Measurements from ENCODE around the gene C6orf89. TPM values are rescaled to one million over a fixed set of nuclear protein-coding genes. Genes with fewer than 3 reads are reported as not detected.

C6orf89 gene
- total and polyA plus RNA-seq, 2 of the 8 experiments (the other 6 are each of a cell fraction or from before 2014, with no cell fraction given): 4.6 to 12.3 TPM

DNA sequence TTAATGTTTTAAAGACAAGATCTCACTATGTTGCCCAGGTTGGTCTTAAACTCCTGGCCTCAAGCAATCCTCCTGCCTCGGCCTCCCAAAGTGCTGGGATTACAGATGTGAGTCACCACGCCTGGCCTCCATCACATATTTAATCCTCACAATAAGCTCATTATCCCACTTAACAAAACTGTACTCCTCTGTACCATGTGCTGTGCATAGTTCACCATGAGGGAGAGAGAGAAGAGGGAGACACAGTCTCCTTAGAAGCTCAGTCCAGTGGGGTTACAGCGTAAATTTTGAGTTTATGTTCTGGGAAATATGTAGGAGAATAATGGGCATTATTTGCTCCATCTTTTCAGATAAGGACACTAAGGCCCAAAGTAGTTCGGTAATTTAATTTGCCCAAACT, 38.6 kb upstream of the C6orf89 start:
- Histone ChIP-seq H3K27ac (ENCODE audit: low read depth, low read length) (no peak overlapping the region), H3K23me2 (ENCODE audit: low read depth, low read length) (peaks cover 5% of the 10 kb centered on the region), H4K8ac (ENCODE audit: extremely low read depth, insufficient read depth, low read length) (no peak overlapping the region), H2AK5ac (ENCODE audit: low read depth, low read length) (no peak overlapping the region), H2AFZ (ENCODE audit: low read length) (no peak overlapping the region), H3K14ac (ENCODE audit: insufficient read length) (no peak overlapping the region), H3K56ac (replicated peaks; ENCODE audit: insufficient read length, low read depth, low read length) (no peak overlapping the region), H4K91ac (replicated peaks; ENCODE audit: insufficient read length, low read length) (no peak overlapping the region), H2BK20ac (ENCODE audit: low read length) (no peak overlapping the region), H3K9me3 (ENCODE audit: insufficient read depth in 2 of 2, low read depth in 1 of 2, low read length in 1 of 2) (no peaks in the 10 kb centered on the region), H4K20me1 (replicated peaks in 1 of 2; ENCODE audit: control insufficient read depth in 1 of 2, insufficient read depth in 2 of 2, low read length in 2 of 2) (peaks cover 0 to 2% of the 10 kb centered on the region in 2 experiments), H2BK12ac (ENCODE audit: low read depth, low read length) (0 out of 2 replicates have a peak overlapping the region, but pooled peaks have one; percentile 33), H3K4me2 (ENCODE audit: insufficient read depth in 1 of 2, low read depth in 2 of 2, low read length in 2 of 2) (no peak overlapping the region), H2BK15ac (ENCODE audit: low read length) (no peak overlapping the region), H3K79me2 (ENCODE audit: control insufficient read depth in 1 of 2, insufficient read depth in 2 of 2, low read length in 2 of 2) (no peaks in the 10 kb centered on the region), H3K4me1 (replicated peaks in 1 of 4; ENCODE audit: control insufficient read depth in 3 of 4, insufficient read depth in 4 of 4, low read length in 3 of 4) (peaks cover 7 to 17% (median 9%) of the 10 kb centered on the region in 4 experiments), H3K27me3 (replicated peaks in 1 of 4; ENCODE audit: control insufficient read depth in 3 of 4, extremely low read depth in 1 of 4, insufficient read depth in 3 of 4, low read length in 3 of 4) (peaks cover 0 to 9% (median 0%) of the 10 kb centered on the region in 4 experiments; a peak in 3 of 7 replicates), H3K9ac (replicated peaks in 1 of 4; ENCODE audit: extremely low read depth in 1 of 4, low read depth in 3 of 4, low read length in 3 of 4) (no peak overlapping the region), H3K79me1 (ENCODE audit: low read depth, low read length) (no peaks in the 10 kb centered on the region), H3K18ac (ENCODE audit: extremely low read depth, low read length) (no peak overlapping the region), H2BK120ac (replicated peaks; ENCODE audit: low read depth, low read length) (no peak overlapping the region), H2BK5ac (ENCODE audit: low read depth, low read length) (no peak overlapping the region), H3K4me3 (ENCODE audit: extremely low read depth in 1 of 4, insufficient read depth in 2 of 4, low read depth in 3 of 4, low read length in 4 of 4) (no peak overlapping the region), H4K5ac (ENCODE audit: insufficient read length, low read depth, low read length) (no peak overlapping the region), H3K36me3 (ENCODE audit: control insufficient read depth in 2 of 4, insufficient read depth in 4 of 4, low read length in 3 of 4) (no peaks in the 10 kb centered on the region), H3K4ac (replicated peaks; ENCODE audit: insufficient read length, low read depth, low read length) (no peak overlapping the region), H3K23ac (ENCODE audit: insufficient read length) (no peak overlapping the region)
- DNase-seq (ENCODE audit: low read depth in 1 of 2, low spot score in 2 of 2) (no peak), FAIRE-seq (no peak)
- ChIA-PET CTCF (ENCODE audit: partially characterized antibody) (interaction anchor here (0.5 to 13.7 kb wide), 11 partner anchors 15 to 137 kb away, joined by 3 to 293 read pairs (median 80); partner anchors contain the start of genes C6orf89 and PPIL1), POLR2A (ENCODE audit: partially characterized antibody) (interaction anchor here (0.9 kb wide), 1 partner anchor 27 kb away, joined by 3 read pairs; the partner anchor contains the start of gene PPIL1)
- 82% methylated on average over 4 of the region's 4 CpGs; no CpG with 5 or more reads in 1 of the 2 experiments for WGBS, 2 experiments (ENCODE audit: extremely low coverage in 1 of 2, insufficient coverage in 1 of 2, insufficient read length in 1 of 2, insufficient replicate concordance in 2 of 2, low coverage in 1 of 2, low lambda C conversion rate in 2 of 2, missing lambda C conversion rate in 1 of 2)
- TF ChIP-seq ZNF274 (IDR thresholded peaks at IDR 0.05; ENCODE audit: borderline replicate concordance, extremely low read depth, low read length) (no peak), TBP (IDR thresholded peaks at IDR 0.05; ENCODE audit: low read depth, low read length) (no peak)
